Measurements from ENCODE around the gene ZKSCAN3. TPM values are rescaled to one million over a fixed set of nuclear protein-coding genes. Genes with fewer than 3 reads are reported as not detected.

The ZKSCAN3 gene
- total RNA-seq, 1 experiment from 2014 or later, result 11.2 TPM

GRCh38 chr6:28408076-28408802, 58.5 kb downstream of the ZKSCAN3 start:
- Histone ChIP-seq H4K20me1 (ENCODE audit: insufficient read depth) (no peaks in the 10 kb centered on the region), H3K9me3 (ENCODE audit: control insufficient read depth in 1 of 2, insufficient read depth in 1 of 2, low read depth in 1 of 2, low read length in 2 of 2) (no peaks in the 10 kb centered on the region), H3K9me2 (ENCODE audit: insufficient read depth) (no peaks in the 10 kb centered on the region), H3K27ac (ENCODE audit: low read depth, low read length) (no peak overlapping the region), H3K4me1 (ENCODE audit: control insufficient read depth in 1 of 2, insufficient read depth in 2 of 2, low read length in 2 of 2) (no peaks in the 10 kb centered on the region), H3K79me2 (ENCODE audit: insufficient read depth, low read length) (no peaks in the 10 kb centered on the region), H2AFZ (ENCODE audit: low read depth, low read length, poor library complexity, severe bottlenecking) (no peak overlapping the region), H3K27me3 (ENCODE audit: insufficient read depth, low read length) (no peaks in the 10 kb centered on the region), H3K9ac (ENCODE audit: low read length) (no peak overlapping the region), H3K36me3 (ENCODE audit: control insufficient read depth in 1 of 2, insufficient read depth in 2 of 2, low read length in 2 of 2) (no peaks in the 10 kb centered on the region), H3K4me3 (replicated peaks in 1 of 2; ENCODE audit: low read depth in 1 of 2, low read length in 2 of 2) (no peak overlapping the region), H3K4me2 (ENCODE audit: low read length) (no peak overlapping the region)
- TF ChIP-seq EGR1 (IDR thresholded peaks at IDR 0.05; ENCODE audit: low read depth), result no peak
- no peak for TF ChIP-seq REST (IDR thresholded peaks at IDR 0.05; ENCODE audit: low read depth)
- TF ChIP-seq EZH2phosphoT487 (IDR thresholded peaks at IDR 0.05; ENCODE audit: borderline replicate concordance), result no peak
- no peak for TF ChIP-seq SIN3A (IDR thresholded peaks at IDR 0.05; ENCODE audit: low read depth)
- no peak for TF ChIP-seq CBX3 (IDR thresholded peaks at IDR 0.05; ENCODE audit: low read depth)
- no peak for TF ChIP-seq TCF7L2 (IDR thresholded peaks at IDR 0.05; ENCODE audit: borderline replicate concordance, extremely low read depth, insufficient read depth, insufficient read length)
- TF ChIP-seq MAX (IDR thresholded peaks at IDR 0.05), result no peak
- TF ChIP-seq ZNF274 (IDR thresholded peaks at IDR 0.05; ENCODE audit: low read depth, low read length), result no peak
- no peak for TF ChIP-seq ZFX (IDR thresholded peaks at IDR 0.05)
- TF ChIP-seq ZBTB33 (IDR thresholded peaks at IDR 0.05; ENCODE audit: extremely low read depth, insufficient replicate concordance, low read length), result no peak
- no peak for TF ChIP-seq JUND (IDR thresholded peaks at IDR 0.05)
- TF ChIP-seq SRF (IDR thresholded peaks at IDR 0.05; ENCODE audit: low read depth), result no peak
- TF ChIP-seq EZH2 (IDR thresholded peaks at IDR 0.05), result no peak
- TF ChIP-seq, protein P1, sequence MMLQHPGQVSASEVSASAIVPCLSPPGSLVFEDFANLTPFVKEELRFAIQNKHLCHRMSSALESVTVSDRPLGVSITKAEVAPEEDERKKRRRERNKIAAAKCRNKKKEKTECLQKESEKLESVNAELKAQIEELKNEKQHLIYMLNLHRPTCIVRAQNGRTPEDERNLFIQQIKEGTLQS (IDR thresholded peaks at IDR 0.05), result no peak
- no peak for TF ChIP-seq CTCF (IDR thresholded peaks at IDR 0.05 in 2 of 3, conservative IDR thresholded peaks at IDR 0.05 in 1 of 3; ENCODE audit: borderline replicate concordance in 1 of 3, insufficient read depth in 1 of 3, low read depth in 2 of 3, low read length in 2 of 3)
- TF ChIP-seq CEBPB (IDR thresholded peaks at IDR 0.05; ENCODE audit: low read depth), result no peak
- no peak for TF ChIP-seq ELF1 (IDR thresholded peaks at IDR 0.05; ENCODE audit: borderline replicate concordance, low read depth)
- TF ChIP-seq YY1 (IDR thresholded peaks at IDR 0.05; ENCODE audit: extremely low read depth, insufficient replicate concordance, low read depth, low read length), result no peak
- TF ChIP-seq POLR2AphosphoS5 (IDR thresholded peaks at IDR 0.05; ENCODE audit: low read depth, low read length), result no peak
- no peak for TF ChIP-seq SP1 (IDR thresholded peaks at IDR 0.05; ENCODE audit: low read depth)
- ChIA-PET CTCF (no interaction called here), RAD21 (ENCODE audit: low non-redundant PET in 1 of 2, low total read pairs in 2 of 2, uncharacterized antibody in 2 of 2, unreplicated experiment in 2 of 2) (no interaction called here), POLR2A (no interaction called here)
- DNase-seq (ENCODE audit: low read depth, low spot score) (no peak), ATAC-seq (no peak)
- intact Hi-C loops (cut with micrococcal nuclease), result no loop called here
- BruUV-seq (replicated peaks), result no TSS peak

Measured in HCT116 (cell line).